Effector CD4-positive, alpha-beta T cell (primary cell): ENCODE measurements around the gene ASPA.

Source experiments
- DNase-seq: peaks from one replicate; pipeline ENCODE4 v3.0.0-alpha.2; 2020

The ASPA gene

GRCh38 chr17:3535253-3535995 lies 59.6 kb downstream of the ASPA start:
- no peak for DNase-seq

- no peak for DNase-seq
These were observed 60.9 kb downstream of the ASPA start for GRCh38 chr17:3536716-3537115.

- no peak for DNase-seq
These were observed 64.2 kb downstream of the ASPA start for GRCh38 chr17:3539881-3540540.

- no peak for DNase-seq
These were observed 66.8 kb downstream of the ASPA start for GRCh38 chr17:3542410-3543088.

- no peak for DNase-seq
These were observed 67.7 kb downstream of the ASPA start for GRCh38 chr17:3543453-3543852.

- DNase-seq = no peak
These were observed 68.6 kb downstream of the ASPA start for GRCh38 chr17:3544365-3544764.

GRCh38 chr17:3545151-3545550 lies 69.4 kb downstream of the ASPA start:
- DNase-seq = no peak

- no peak for DNase-seq
These were observed 70.7 kb downstream of the ASPA start for GRCh38 chr17:3546521-3546920.

- no peak for DNase-seq
These were observed 71.2 kb downstream of the ASPA start for GRCh38 chr17:3546997-3547396.

GRCh38 chr17:3547628-3548027 lies 71.8 kb downstream of the ASPA start:
- DNase-seq = no peak

GRCh38 chr17:3549610-3550162 lies 73.9 kb downstream of the ASPA start:
- no peak for DNase-seq

GRCh38 chr17:3551189-3551588 lies 75.4 kb downstream of the ASPA start:
- DNase-seq = no peak

- DNase-seq = no peak
These were observed 77.1 kb downstream of the ASPA start for GRCh38 chr17:3552916-3553315.
